Heart left ventricle (tissue), 16 donors: ENCODE measurements around the gene MRPS5. TPM values are rescaled to one million over a fixed set of nuclear protein-coding genes. Genes with fewer than 3 reads are reported as not detected.

Source experiments
- ATAC-seq, 4 donors: fragments of 200-7000 bp; cut with Tn5 transposase; one replicate each; pipeline ENCODE4 v1.9.1; 2020 to 2022; ENCODE audit warnings: moderate library complexity in 4 of 4, mild to moderate bottlenecking in 3 of 4, moderate number of reproducible peaks in 1 of 4
- DNase-seq, 5 donors: peaks; one replicate each; pipeline ENCODE4 v3.0.0-alpha.2; 2020
- H3K27ac ChIP-seq, 12 donors: fragments of 200-600 bp; sonication (generic) in 4 of 12; one replicate each; pipeline versions ENCODE4 v1.5.0 to v1.8.0; 2016 to 2022; ENCODE audit warnings: mild to moderate bottlenecking in 2 of 12
- H3K27me3 ChIP-seq, 9 donors: fragments of 200-600 bp; sonication (generic) in 2 of 9; one replicate each; pipeline versions ENCODE4 v1.5.1 to v1.8.0; 2016 to 2022; ENCODE audit warnings: mild to moderate bottlenecking in 3 of 9
- H3K36me3 ChIP-seq, 9 donors: fragments of 200-600 bp; sonication (generic) in 2 of 9; one replicate each; pipeline versions ENCODE4 v1.5.0 to v1.8.0; 2018 to 2022; ENCODE audit warnings: mild to moderate bottlenecking in 2 of 9
- H3K4me1 ChIP-seq, 12 donors: fragments of 200-600 bp; sonication (generic) in 4 of 12; one replicate each; pipeline versions ENCODE4 v1.5.0 to v1.8.0; 2016 to 2022; ENCODE audit warnings: mild to moderate bottlenecking in 3 of 12
- H3K4me3 ChIP-seq, 12 donors: fragments of 200-600 bp; sonication (generic) in 4 of 12; one replicate each; pipeline versions ENCODE4 v1.5.0 to v1.8.0; 2017 to 2022; ENCODE audit warnings: mild to moderate bottlenecking in 9 of 12, moderate library complexity in 4 of 12
- H3K9me3 ChIP-seq, 12 donors: fragments of 200-600 bp; sonication (generic) in 4 of 12; one replicate each; pipeline versions ENCODE4 v1.5.0 to v1.8.0; 2016 to 2022; ENCODE audit warnings: mild to moderate bottlenecking in 1 of 12
- CTCF ChIP-seq, 12 donors: fragments of 200-600 bp; sonication (generic) in 4 of 12; IDR thresholded peaks; one replicate each; pipeline versions ENCODE4 v1.5.0 to v1.8.0; 2018 to 2022; ENCODE audit warnings: antibody characterized with exemption in 12 of 12, mild to moderate bottlenecking in 5 of 12
- POLR2A ChIP-seq, 2 donors: fragments of 450-650 bp; IDR thresholded peaks; one replicate each; pipeline ENCODE4 v1.6.1; 2017; ENCODE audit warnings: antibody characterized with exemption in 2 of 2, mild to moderate bottlenecking in 2 of 2, moderate library complexity in 2 of 2
- WGBS, 4 donors: extraction: QIAGEN DNeasy Blood & Tissue Kit in 2 of 4; methylation state at CpG; one replicate each; pipeline versions ENCODE4 v1.1.5 to v1.1.7; 2013 to 2018; 5-methylcytosine and 5-hydroxymethylcytosine counted together
- intact Hi-C, 10 donors: fragments of 100-400 bp; cut with DNase I; formaldehyde crosslinking; loops; one replicate each; pipeline versions ENCODE4 v1.11.1 to v1.14.2; 2022
- polyA plus RNA-seq, 2 donors: library from polyadenylated mRNA; stranded (reverse); fragments of 200-250 nt; gene quantifications; one replicate each; pipeline ENCODE4 v1.2.3, GENCODE V29; 2013
- total RNA-seq, 9 donors: library from RNA; depleted of rRNA in 2 of 9; stranded (reverse); fragments of >200 nt in 2 of 9; fragmentation: NEBNext Ultra II Directional in 3 of 9; extraction: Animal tissue kit (Norgen Biotek cat#: 25700) in 3 of 9; gene quantifications; one replicate each; pipeline versions ENCODE4 v1.1.0 to v1.2.4, GENCODE V29; 2016 to 2023
- donor health status: ischemic (EF 13 %, LVEDD 7.1; RV severe dilation, severe dysfunction).
- donor health status: healthy with polysubstance abuse.
- donor health status: DM: no; HTN: yes; CAD: no.
- donor health status: DM: no; HTN: no; CAD: no.
- donor health status: ischemic (EF 25% LVEDD 6.9; RV normal size, moderate dysfunction).
- donor health status: ischemic (EF 25% LVEDD 5.7; RV mildly dilated, moderate dysfunction).
- donor health status: healthy.
- donor health status: DM: yes; HTN: yes; CAD: no.
- donor health status: ischemic (EF 35%, LVEDD 5.7; RV mildly dilated, moderate dysfunction).
- donor health status: nonischemic (EF 11% LVEDD 7.7; RV severe dilation, severe dysfunction).
- donor health status: DM: yes; HTN: yes; CAD: no.
- donor health status: PGD.
- donor health status: ischemic (EF 29% LVEDD 5.4; RV normal size, mild dysfunction).
- donor health status: nonischemic (EF 23%, LVEDD 6.1; RV moderate dilation, normal function).

Gene MRPS5
- total and polyA plus RNA-seq, 11 donors = 52.4 to 116 (median 71.2) TPM

- WGBS, 4 donors = 7 to 17% (median 10%) methylated on average over 17 to 44 of the region's 44 CpGs
- no peaks in the 10 kb centered on the region for H3K36me3 ChIP-seq
- peak; percentile 64 to 87 (median 75) for ATAC-seq
- peaks cover 0 to 48% (median 21%) of the 10 kb centered on the region in 9 donors for H3K27me3 ChIP-seq
- H3K4me1 ChIP-seq = peaks cover 0 to 11% (median 7%) of the 10 kb centered on the region in 12 donors
- TF ChIP-seq POLR2A (IDR thresholded peaks at IDR 0.05) (no peak), CTCF (IDR thresholded peaks at IDR 0.05) (peak; percentile 64 to 85 (median 78))
- peak; percentile 46 to 85 (median 64) for DNase-seq
- H3K9me3 ChIP-seq = no peaks in the 10 kb centered on the region
- H3K27ac ChIP-seq = no peak overlapping the region
- H3K4me3 ChIP-seq = peak overlapping the region in 11 of 12 donors; percentile 9 to 59 (median 46)
- intact Hi-C loops = loop anchor here in 4 of 10 donors (1.0 to 10.0 kb wide), 5 partner anchors 38 to 130 kb away; partner anchors contain the start of genes ZNF892 (in 2 of the 4) and MAL (in 1 of the 4)
Measured at GRCh38 chr2:95076705-95077529, 44.7 kb downstream of the MRPS5 start.

- WGBS, 4 donors = 80 to 87% (median 84%) methylated on average over 8 of the region's 8 CpGs
- no peak for ATAC-seq
- H3K4me1 ChIP-seq = peaks cover 0 to 11% (median 7%) of the 10 kb centered on the region in 12 donors
- H3K27me3 ChIP-seq = peaks cover 0 to 56% (median 21%) of the 10 kb centered on the region in 9 donors
- TF ChIP-seq POLR2A (IDR thresholded peaks at IDR 0.05) = no peak
- TF ChIP-seq CTCF (IDR thresholded peaks at IDR 0.05) = no peak
- no peak for DNase-seq
- intact Hi-C loops = loop anchor here in 4 of 10 donors (1.0 to 10.0 kb wide), 5 partner anchors 39 to 132 kb away; partner anchors contain the start of genes ZNF892 (in 2 of the 4) and MAL (in 1 of the 4)
- H3K36me3 ChIP-seq = no peaks in the 10 kb centered on the region
- peak overlapping the region in 1 of 12 donors; percentile 55 for H3K27ac ChIP-seq
- no peak overlapping the region for H3K4me3 ChIP-seq
- no peaks in the 10 kb centered on the region for H3K9me3 ChIP-seq
Measured at GRCh38 chr2:95075440-95076132, 46.0 kb downstream of the MRPS5 start.

- intact Hi-C loops = loop anchor here in 3 of 10 donors (5.0 to 10.0 kb wide), 3 partner anchors 42 to 132 kb away; partner anchors contain the start of genes ZNF892 (in 2 of the 3) and MAL (in 1 of the 3)
- DNase-seq (no peak), ATAC-seq (no peak)
- Histone ChIP-seq H3K36me3 (no peaks in the 10 kb centered on the region), H3K27me3 (peaks cover 0 to 56% (median 21%) of the 10 kb centered on the region in 9 donors), H3K4me3 (no peak overlapping the region), H3K27ac (peak overlapping the region in 1 of 12 donors; percentile 55), H3K4me1 (peaks cover 0 to 11% (median 7%) of the 10 kb centered on the region in 12 donors), H3K9me3 (no peaks in the 10 kb centered on the region)
- 70 to 77% (median 74%) methylated on average over 14 to 15 of the region's 15 CpGs for WGBS, 4 donors
- no peak for TF ChIP-seq CTCF (IDR thresholded peaks at IDR 0.05)
- no peak for TF ChIP-seq POLR2A (IDR thresholded peaks at IDR 0.05)
Measured at GRCh38 chr2:95074663-95075439, 46.8 kb downstream of the MRPS5 start.
